HepG2 (cell line): Measurements from ENCODE around the gene SERPINA3. TPM values are rescaled to one million over a fixed set of nuclear protein-coding genes. Genes with fewer than 3 reads are reported as not detected.

Experiments
- HDAC1 ChIP-seq: sonication (generic); formaldehyde crosslinking; IDR thresholded peaks from 2 replicates; pipeline ENCODE4 v1.5.1; 2020; ENCODE audit warnings: mild to moderate bottlenecking, missing genetic modification reagents
- HNRNPH1 ChIP-seq: fragments of 200-400 bp; formaldehyde crosslinking; optimal IDR thresholded peaks from 2 replicates; pipeline ENCODE3; 2017; ENCODE audit warnings: mild to moderate bottlenecking, low read depth, low read length
- HNRNPK ChIP-seq: fragments of 200-400 bp; formaldehyde crosslinking; IDR thresholded peaks from 2 replicates; pipeline ENCODE4 v1.6.1; 2018; ENCODE audit warnings: low read length, low read depth, moderate library complexity, mild to moderate bottlenecking; ENCODE audit not compliant: poor library complexity, severe bottlenecking
- HOXA9 ChIP-seq: sonication (generic); formaldehyde crosslinking; IDR thresholded peaks from 2 replicates; pipeline ENCODE4 v1.8.1; 2022; ENCODE audit warnings: missing genetic modification reagents, mild to moderate bottlenecking, moderate library complexity, borderline replicate concordance
- NFE2L2 ChIP-seq: fragments of 150-350 bp; IDR thresholded peaks from 2 replicates; pipeline ENCODE4 v1.6.1; 2014; ENCODE audit warnings: low read length
- NFIB ChIP-seq: sonication (generic); formaldehyde crosslinking; IDR thresholded peaks from 2 replicates; pipeline ENCODE4 v1.9.0; 2021; ENCODE audit warnings: missing genetic modification reagents, mild to moderate bottlenecking, borderline replicate concordance
- NRL ChIP-seq: sonication (generic); formaldehyde crosslinking; IDR thresholded peaks from 2 replicates; pipeline ENCODE4 v1.5.0; 2020; ENCODE audit warnings: missing genetic modification reagents, mild to moderate bottlenecking, moderate library complexity, borderline replicate concordance
- RFXANK ChIP-seq: IDR thresholded peaks from 2 replicates; pipeline ENCODE4 v1.6.1; 2016
- SMYD3 ChIP-seq: sonication (generic); formaldehyde crosslinking; IDR thresholded peaks from 2 replicates; pipeline ENCODE4 v1.8.1; 2023; ENCODE audit warnings: mild to moderate bottlenecking, missing genetic modification reagents
- TBL1XR1 ChIP-seq: fragments of 150-350 bp; IDR thresholded peaks from 2 replicates; pipeline ENCODE4 v1.6.1; 2014; ENCODE audit warnings: borderline replicate concordance, low read length; ENCODE audit not compliant: partially characterized antibody
- ZBTB49 ChIP-seq: sonication (generic); formaldehyde crosslinking; IDR thresholded peaks from 2 replicates; pipeline ENCODE4 v1.4.0; 2020; ENCODE audit warnings: missing genetic modification reagents, borderline replicate concordance
- ZKSCAN8 ChIP-seq: IDR thresholded peaks from 2 replicates; pipeline ENCODE4 v1.6.1; 2016; ENCODE audit warnings: borderline replicate concordance, missing genetic modification reagents, missing compliant biosample characterization
- ZNF296 ChIP-seq: sonication (generic); formaldehyde crosslinking; conservative IDR thresholded peaks from 2 replicates; pipeline ENCODE4 v1.5.0; 2020; ENCODE audit warnings: mild to moderate bottlenecking, missing genetic modification reagents
- ZNF362 ChIP-seq: sonication (generic); formaldehyde crosslinking; IDR thresholded peaks from 2 replicates; pipeline ENCODE4 v1.4.0; 2020; ENCODE audit warnings: missing genetic modification reagents, mild to moderate bottlenecking, borderline replicate concordance
- ZNF558 ChIP-seq: sonication (generic); formaldehyde crosslinking; IDR thresholded peaks from 2 replicates; pipeline ENCODE4 v1.9.0; 2022; ENCODE audit warnings: mild to moderate bottlenecking, missing genetic modification reagents, borderline replicate concordance
- ZNF672 ChIP-seq: sonication (generic); formaldehyde crosslinking; IDR thresholded peaks from 2 replicates; pipeline ENCODE4 v1.8.1; 2022; ENCODE audit warnings: missing genetic modification reagents
- ZSCAN20 ChIP-seq: sonication (generic); formaldehyde crosslinking; IDR thresholded peaks from 2 replicates; pipeline ENCODE4 v1.4.0; 2020; ENCODE audit warnings: missing genetic modification reagents, mild to moderate bottlenecking, borderline replicate concordance
- polyA plus RNA-seq, 8 experiments: library from polyadenylated mRNA; depleted of rRNA in 3 of 8; stranded (reverse) in 7 of 8; unstranded in 1 of 8; fragments of >200 nt; fragmentation: Illumina TruSeq in 4 of 8; extraction: Trizol in 4 of 8; gene quantifications; 2 replicates each; pipeline versions ENCODE4 v1.2.1 to v1.2.3, GENCODE V29; 2011 to 2016; ENCODE audit warnings: low read depth in 4 of 8, missing spikeins in 1 of 8, mixed read lengths in 1 of 8; ENCODE audit not compliant: insufficient read depth in 1 of 8
- total RNA-seq, 5 experiments: library from RNA; depleted of rRNA; stranded (reverse); fragments of >200 nt; fragmentation: Illumina TruSeq; extraction: Trizol; gene quantifications; 2 replicates each; pipeline ENCODE4 v1.2.3, GENCODE V29; 2016; ENCODE audit warnings: low read depth in 1 of 5
- TF ChIP-seq, protein P1 (sequence below): sonication (generic); formaldehyde crosslinking; IDR thresholded peaks from 2 replicates; pipeline ENCODE4 v1.8.1; 2023; ENCODE audit warnings: mild to moderate bottlenecking, inconsistent platforms, moderate library complexity, missing genetic modification reagents, borderline replicate concordance
- TF ChIP-seq, protein P2 (sequence below): sonication (generic); formaldehyde crosslinking; IDR thresholded peaks from 2 replicates; pipeline ENCODE4 v1.5.1; 2020; ENCODE audit warnings: missing genetic modification reagents, mild to moderate bottlenecking, borderline replicate concordance

Gene SERPINA3
- total and polyA plus RNA-seq, 2 of the 13 experiments (the other 11 are each of a cell fraction or from before 2014, with no cell fraction given), result 825 to 2,200 TPM

- no peak for TF ChIP-seq NRL
- no peak for TF ChIP-seq TBL1XR1
- no peak for TF ChIP-seq NFIB
- no peak for TF ChIP-seq ZNF558 (CRISPR knock-in tag)
- TF ChIP-seq ZBTB49 (CRISPR knock-in tag), result no peak
- TF ChIP-seq ZNF672 (CRISPR knock-in tag), result no peak
- TF ChIP-seq HDAC1 (CRISPR knock-in tag), result no peak
- TF ChIP-seq, protein P1, sequence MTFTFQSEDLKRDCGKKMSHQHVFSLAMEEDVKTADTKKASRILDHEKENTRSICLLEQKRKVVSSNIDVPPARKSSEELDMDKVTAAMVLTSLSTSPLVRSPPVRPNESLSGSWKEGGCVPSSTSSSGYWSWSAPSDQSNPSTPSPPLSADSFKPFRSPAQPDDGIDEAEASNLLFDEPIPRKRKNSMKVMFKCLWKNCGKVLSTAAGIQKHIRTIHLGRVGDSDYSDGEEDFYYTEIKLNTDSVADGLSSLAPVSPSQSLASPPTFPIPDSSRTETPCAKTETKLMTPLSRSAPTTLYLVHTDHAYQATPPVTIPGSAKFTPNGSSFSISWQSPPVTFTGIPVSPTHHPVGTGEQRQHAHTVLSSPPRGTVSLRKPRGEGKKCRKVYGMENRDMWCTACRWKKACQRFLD (CRISPR knock-in tag), result no peak
- no peak for TF ChIP-seq ZSCAN20 (CRISPR knock-in tag)
- TF ChIP-seq ZNF362 (CRISPR knock-in tag), result no peak
- no peak for TF ChIP-seq HOXA9 (CRISPR knock-in tag)
- TF ChIP-seq ZNF296 (CRISPR knock-in tag), result no peak
- no peak for TF ChIP-seq RFXANK (CRISPR knock-in tag)
- TF ChIP-seq HNRNPK, result no peak
- 0 out of 2 replicates have a peak, but pooled peaks have one; percentile 72 for TF ChIP-seq ZKSCAN8 (CRISPR knock-in tag)
- TF ChIP-seq SMYD3 (CRISPR knock-in tag), result no peak
- TF ChIP-seq, protein P2, sequence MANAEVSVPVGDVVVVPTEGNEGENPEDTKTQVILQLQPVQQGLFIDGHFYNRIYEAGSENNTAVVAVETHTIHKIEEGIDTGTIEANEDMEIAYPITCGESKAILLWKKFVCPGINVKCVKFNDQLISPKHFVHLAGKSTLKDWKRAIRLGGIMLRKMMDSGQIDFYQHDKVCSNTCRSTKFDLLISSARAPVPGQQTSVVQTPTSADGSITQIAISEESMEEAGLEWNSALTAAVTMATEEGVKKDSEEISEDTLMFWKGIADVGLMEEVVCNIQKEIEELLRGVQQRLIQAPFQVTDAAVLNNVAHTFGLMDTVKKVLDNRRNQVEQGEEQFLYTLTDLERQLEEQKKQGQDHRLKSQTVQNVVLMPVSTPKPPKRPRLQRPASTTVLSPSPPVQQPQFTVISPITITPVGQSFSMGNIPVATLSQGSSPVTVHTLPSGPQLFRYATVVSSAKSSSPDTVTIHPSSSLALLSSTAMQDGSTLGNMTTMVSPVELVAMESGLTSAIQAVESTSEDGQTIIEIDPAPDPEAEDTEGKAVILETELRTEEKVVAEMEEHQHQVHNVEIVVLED (CRISPR knock-in tag), result no peak
- no peak for TF ChIP-seq HNRNPH1
- TF ChIP-seq NFE2L2, result no peak
Measured at GRCh38 chr14:94638961-94639817, 27.0 kb downstream of the SERPINA3 start (continued).
